ENCODE measurements around the gene RRP7A. TPM values are rescaled to one million over a fixed set of nuclear protein-coding genes. Genes with fewer than 3 reads are reported as not detected.
"Not testable (repeated sequence)": the region's sequence is repeated elsewhere in the genome, so short reads cannot be mapped to it uniquely, and the experiment has no call there.

RRP7A gene
- total and polyA plus RNA-seq, 5 experiments from 2014 or later: 38.2 to 66.2 (median 57.4) TPM

GRCh38 chr22:42552294-42552647, 32.7 kb upstream of the RRP7A start:
- Mint-ChIP-seq H3K4me3 (peak overlapping the region; percentile 52 to 88 (median 74)), H3K27ac (peak overlapping the region in 4 of 10 donors; percentile 62 to 86 (median 82)), H3K4me1 (peaks cover 4 to 36% (median 15%) of the 10 kb centered on the region in 4 donors)
- ATAC-seq, H3K27me3 Mint-ChIP-seq, H3K9me3 Mint-ChIP-seq, DNase-seq, H3K36me3 Mint-ChIP-seq: not testable (repeated sequence)
- POLR2A ChIA-PET: interaction anchor here (0.6 kb wide), 1 partner anchor 598 kb away, joined by 4 read pairs; no protein-coding TSS in a partner anchor

DNA sequence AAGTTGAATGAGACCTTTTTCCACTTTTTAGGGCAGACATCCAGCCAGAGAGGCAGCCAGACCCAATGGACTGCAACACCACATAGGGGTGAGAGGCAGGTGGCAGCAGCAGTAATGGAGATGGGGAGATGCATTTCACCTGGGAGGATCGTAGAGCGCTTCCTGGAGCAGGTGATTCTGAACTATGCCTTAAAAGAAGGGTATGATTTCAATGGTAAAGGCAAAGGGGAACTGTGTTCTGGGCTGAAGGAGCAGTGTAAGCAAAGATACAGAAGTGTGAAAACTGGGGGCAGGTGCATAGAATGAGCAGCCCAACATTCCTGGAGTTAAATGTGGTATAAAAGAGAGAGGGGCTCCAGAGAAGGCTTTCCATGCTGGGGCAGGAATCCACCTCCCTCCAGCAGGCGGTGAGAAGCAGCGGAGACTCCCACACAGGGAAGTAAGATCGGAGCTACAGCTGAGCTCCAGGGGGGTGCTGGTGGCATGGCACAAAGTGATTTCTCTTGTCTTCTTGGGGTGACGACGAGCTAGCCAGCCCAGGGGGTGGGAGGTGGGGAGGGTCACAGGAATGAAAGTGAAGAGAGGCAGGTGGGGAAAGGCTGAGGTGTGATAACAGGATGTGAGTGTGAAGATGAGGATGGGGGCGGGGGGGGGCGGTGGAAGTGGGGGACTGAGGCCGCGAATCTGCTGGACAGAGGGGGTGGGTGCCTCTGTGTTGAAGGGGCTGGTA, 29.9 kb upstream of the RRP7A start:
- ATAC-seq: no peak
- Mint-ChIP-seq H3K27me3 (no peaks in the 10 kb centered on the region), H3K4me3 (no peak overlapping the region), H3K27ac (peak overlapping the region in 1 of 10 donors; percentile 86), H3K9me3 (no peaks in the 10 kb centered on the region), H3K36me3 (no peaks in the 10 kb centered on the region), H3K4me1 (peaks cover 4 to 36% (median 15%) of the 10 kb centered on the region in 4 donors)
- POLR2A ChIA-PET: no interaction called here
- DNase-seq: no peak

GRCh38 chr22:42548597-42549330, 29.2 kb upstream of the RRP7A start:
- H3K4me1 Mint-ChIP-seq: peaks cover 4 to 33% (median 11%) of the 10 kb centered on the region in 4 donors
- H3K9me3 Mint-ChIP-seq: no peaks in the 10 kb centered on the region
- H3K36me3 Mint-ChIP-seq: no peaks in the 10 kb centered on the region
- DNase-seq (no peak), ATAC-seq (no peak)
- peak overlapping the region in 1 of 10 donors; percentile 60 for H3K27ac Mint-ChIP-seq
- no peaks in the 10 kb centered on the region for H3K27me3 Mint-ChIP-seq
- no peak overlapping the region for H3K4me3 Mint-ChIP-seq
- POLR2A ChIA-PET: no interaction called here

DNA sequence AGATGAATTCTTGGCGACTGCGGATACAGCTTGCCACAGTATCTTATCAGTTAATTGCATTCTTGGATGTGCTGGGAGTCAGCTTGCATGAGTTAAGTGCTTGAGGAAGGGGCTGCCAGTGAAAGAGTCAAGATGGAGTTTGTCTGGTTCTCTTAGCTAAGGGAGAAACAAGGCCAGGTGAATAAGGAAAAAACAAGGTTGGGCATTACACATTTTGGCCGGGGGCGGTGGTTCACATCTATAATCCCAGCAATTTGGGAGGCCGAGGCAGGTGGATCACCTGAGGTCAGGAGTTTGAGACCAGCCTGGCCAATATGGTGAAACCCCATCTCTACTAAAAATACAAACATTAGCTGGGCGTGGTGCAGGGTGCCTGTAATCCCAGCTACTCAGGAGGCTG, 28.5 kb upstream of the RRP7A start:
- POLR2A ChIA-PET: interaction anchor here (0.6 kb wide), 1 partner anchor 68 kb away, joined by 3 read pairs; no protein-coding TSS in a partner anchor

DNA sequence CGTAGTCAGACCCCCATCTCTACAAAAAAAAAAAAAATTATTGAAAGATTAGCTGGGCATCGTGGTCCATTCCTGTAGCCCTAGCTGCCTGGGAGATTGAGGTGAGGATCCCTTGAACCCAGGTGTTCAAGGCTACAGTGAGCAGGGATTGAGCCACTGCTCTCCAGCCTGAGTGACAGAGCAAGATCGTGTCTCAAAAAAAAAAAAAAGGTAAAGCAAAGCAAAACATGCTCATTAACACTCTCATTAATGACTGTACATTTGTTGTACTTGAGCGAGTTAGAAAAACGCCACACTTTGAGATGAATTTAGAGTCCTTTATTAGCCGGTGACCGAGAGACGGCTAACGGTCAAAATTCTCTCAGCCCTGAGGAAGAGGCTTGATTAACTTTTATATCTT, 28.0 kb upstream of the RRP7A start:
- Mint-ChIP-seq H3K9me3 (no peaks in the 10 kb centered on the region), H3K4me1 (peaks cover 4 to 28% (median 7%) of the 10 kb centered on the region in 4 donors), H3K4me3 (no peak overlapping the region), H3K27me3 (no peaks in the 10 kb centered on the region), H3K36me3 (no peaks in the 10 kb centered on the region), H3K27ac (no peak overlapping the region)
- POLR2A ChIA-PET: interaction anchor here (0.6 kb wide), 1 partner anchor 69 kb away, joined by 3 read pairs; no protein-coding TSS in a partner anchor
- ATAC-seq: no peak
- no peak for DNase-seq

More for the DNA sequence above, 28.5 kb upstream of the RRP7A start:
- not testable (repeated sequence) for H3K36me3 Mint-ChIP-seq, H3K27me3 Mint-ChIP-seq, H3K4me3 Mint-ChIP-seq, DNase-seq, H3K27ac Mint-ChIP-seq, H3K9me3 Mint-ChIP-seq, ATAC-seq
- peaks cover 4 to 32% (median 8%) of the 10 kb centered on the region in 4 donors for H3K4me1 Mint-ChIP-seq

GRCh38 chr22:42544686-42545085, 25.1 kb upstream of the RRP7A start:
- ATAC-seq: no peak
- DNase-seq: no peak

GRCh38 chr22:42539236-42539771, 19.7 kb upstream of the RRP7A start:
- H3K36me3 Mint-ChIP-seq, POLR2A ChIA-PET, H3K4me3 Mint-ChIP-seq, H3K27ac Mint-ChIP-seq, H3K27me3 Mint-ChIP-seq, H3K9me3 Mint-ChIP-seq, DNase-seq: not testable (repeated sequence)
- peak in 1 of 2 donors; percentile 33 for ATAC-seq
- peaks cover 0 to 34% (median 0%) of the 10 kb centered on the region in 4 donors for H3K4me1 Mint-ChIP-seq

More at GRCh38 chr22:42544686-42545085, 25.1 kb upstream of the RRP7A start:
- H3K4me3 Mint-ChIP-seq: no peak overlapping the region
- no peaks in the 10 kb centered on the region for H3K27me3 Mint-ChIP-seq
- H3K36me3 Mint-ChIP-seq: no peaks in the 10 kb centered on the region
- H3K9me3 Mint-ChIP-seq: no peaks in the 10 kb centered on the region
- no peak overlapping the region for H3K27ac Mint-ChIP-seq
- POLR2A ChIA-PET: interaction anchor here (0.7 kb wide), 1 partner anchor 1024 kb away, joined by 5 read pairs; no protein-coding TSS in a partner anchor
- H3K4me1 Mint-ChIP-seq: peaks cover 0 to 11% (median 0%) of the 10 kb centered on the region in 4 donors

GRCh38 chr22:42537199-42537831, 17.7 kb upstream of the RRP7A start:
- Mint-ChIP-seq H3K27ac (peak overlapping the region in 2 of 10 donors; percentile 43 to 59), H3K4me3 (peak overlapping the region in 1 of 10 donors; percentile 67), H3K4me1 (peaks cover 2 to 51% (median 7%) of the 10 kb centered on the region in 4 donors)
- H3K27me3 Mint-ChIP-seq, POLR2A ChIA-PET, H3K9me3 Mint-ChIP-seq, DNase-seq, H3K36me3 Mint-ChIP-seq: not testable (repeated sequence)
- peak; percentile 38 to 57 for ATAC-seq

GRCh38 chr22:42536634-42537033, 17.0 kb upstream of the RRP7A start:
- DNase-seq, ATAC-seq, H3K9me3 Mint-ChIP-seq, POLR2A ChIA-PET, H3K36me3 Mint-ChIP-seq, H3K27me3 Mint-ChIP-seq: not testable (repeated sequence)
- Mint-ChIP-seq H3K4me1 (peaks cover 2 to 52% (median 7%) of the 10 kb centered on the region in 4 donors), H3K27ac (peak overlapping the region in 2 of 10 donors; percentile 43 to 59), H3K4me3 (peak overlapping the region in 1 of 10 donors; percentile 67)

DNA sequence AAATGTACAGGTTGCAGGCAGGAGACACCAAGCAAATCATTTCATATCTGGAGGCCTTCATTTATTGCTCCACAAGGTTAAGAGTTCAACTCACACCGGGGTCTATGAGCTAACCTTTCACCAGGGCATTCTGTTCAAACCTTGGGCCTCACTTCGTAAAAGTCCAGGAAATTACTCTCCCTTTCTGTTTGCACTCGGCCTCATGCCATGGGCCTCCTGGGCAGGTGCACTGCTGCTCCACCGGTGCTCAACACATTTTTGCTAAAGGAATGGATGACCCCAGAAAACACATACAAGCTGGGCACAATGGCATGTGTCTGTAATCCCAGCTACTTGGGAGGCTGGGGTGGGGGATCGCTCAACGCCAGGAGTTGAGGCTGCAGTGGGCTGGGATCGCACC, 16.6 kb upstream of the RRP7A start:
- DNase-seq: no peak
- ATAC-seq: no peak
- H3K9me3 Mint-ChIP-seq: no peaks in the 10 kb centered on the region
- peak overlapping the region in 1 of 10 donors; percentile 29 for H3K27ac Mint-ChIP-seq
- H3K4me3 Mint-ChIP-seq: peak overlapping the region in 1 of 10 donors; percentile 26
- H3K4me1 Mint-ChIP-seq: peaks cover 2 to 52% (median 7%) of the 10 kb centered on the region in 4 donors
- POLR2A ChIA-PET: no interaction called here
- no peaks in the 10 kb centered on the region for H3K36me3 Mint-ChIP-seq
- no peaks in the 10 kb centered on the region for H3K27me3 Mint-ChIP-seq

DNA sequence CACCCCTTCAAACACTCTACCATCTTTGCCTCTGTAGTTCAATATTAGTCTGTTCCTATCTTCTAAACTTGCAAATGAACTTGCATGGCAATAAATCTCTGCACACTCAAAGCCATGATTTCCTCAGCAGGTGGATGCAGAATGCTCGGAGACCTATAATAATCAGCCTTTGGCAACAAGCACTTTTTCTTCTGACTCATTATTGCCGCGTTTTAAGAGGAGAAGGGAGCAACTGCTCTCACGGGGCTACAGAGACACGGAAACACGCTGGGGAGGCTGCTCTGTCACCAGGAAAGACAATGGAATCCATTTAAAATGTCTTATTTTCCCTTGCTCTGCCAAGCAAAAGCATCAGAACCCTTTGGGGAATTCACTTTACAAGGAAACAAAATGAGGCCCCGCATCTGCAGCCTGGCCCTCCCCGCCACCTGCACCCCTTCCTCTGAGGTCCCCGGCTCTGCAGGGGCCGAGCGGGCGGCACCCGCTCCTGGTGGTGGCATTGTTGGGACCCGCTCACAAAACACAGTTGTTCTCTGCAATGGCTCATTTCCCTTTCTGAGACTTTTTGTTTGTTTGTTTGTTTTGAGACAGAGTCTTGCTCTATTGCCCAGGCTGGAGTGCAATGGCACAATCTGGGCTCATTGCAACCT, 15.6 kb upstream of the RRP7A start:
- POLR2A ChIA-PET, H3K36me3 Mint-ChIP-seq, H3K27ac Mint-ChIP-seq, DNase-seq, H3K9me3 Mint-ChIP-seq, H3K27me3 Mint-ChIP-seq, H3K4me3 Mint-ChIP-seq, ATAC-seq: not testable (repeated sequence)
- peaks cover 2 to 52% (median 7%) of the 10 kb centered on the region in 4 donors for H3K4me1 Mint-ChIP-seq

GRCh38 chr22:42533638-42533977, 14.0 kb upstream of the RRP7A start:
- DNase-seq (no peak), ATAC-seq (peak in 1 of 2 donors; percentile 34)
- H3K4me1 Mint-ChIP-seq: peaks cover 2 to 51% (median 7%) of the 10 kb centered on the region in 4 donors
- POLR2A ChIA-PET: no interaction called here
- no peaks in the 10 kb centered on the region for H3K36me3 Mint-ChIP-seq
- peaks cover 0 to 5% (median 0%) of the 10 kb centered on the region in 5 donors for H3K27me3 Mint-ChIP-seq
- H3K27ac Mint-ChIP-seq: peak overlapping the region in 9 of 10 donors; percentile 80 to 96 (median 91)
- H3K9me3 Mint-ChIP-seq: no peaks in the 10 kb centered on the region
- H3K4me3 Mint-ChIP-seq: peak overlapping the region; percentile 75 to 91 (median 86)

All from naive thymus-derived CD8-positive, alpha-beta T cell (primary cell).